GM21529 (cell line): Measurements from ENCODE around the gene FRZB.
"Not testable (repeated sequence)": the region's sequence is repeated elsewhere in the genome, so short reads cannot be mapped to it uniquely, and the experiment has no call there.

Experiments used
- ATAC-seq: cut with Tn5 transposase; IDR thresholded peaks from one replicate; pipeline ENCODE4 v1.9.1; 2021; ENCODE audit not compliant: unreplicated experiment

Gene FRZB

DNA sequence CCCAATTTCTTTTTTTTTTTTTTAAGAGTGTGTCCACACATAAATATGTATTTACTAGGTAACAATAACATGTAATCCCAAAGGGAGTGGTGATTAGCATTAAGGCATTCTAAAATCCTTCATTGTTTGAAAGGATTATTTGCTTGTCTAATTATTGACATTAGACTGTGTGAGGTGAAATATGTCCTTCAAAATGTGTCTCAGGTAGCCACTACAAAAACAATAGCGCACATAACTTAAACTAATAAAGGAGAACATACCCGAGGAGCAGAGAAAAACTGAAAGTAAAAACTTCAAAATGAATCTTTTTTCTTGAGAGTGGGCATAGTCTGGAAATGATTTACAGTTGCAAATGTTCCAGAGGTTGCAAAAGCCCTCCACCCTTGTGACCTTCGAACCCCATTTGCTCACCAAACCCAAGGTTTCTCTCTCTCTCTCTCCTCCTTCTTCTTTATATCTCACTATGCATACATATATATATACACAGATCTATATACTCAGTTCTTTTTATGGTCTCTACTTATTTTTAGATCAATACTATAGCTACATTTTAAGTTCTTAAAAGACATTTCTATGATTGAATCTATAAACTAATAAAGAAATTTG lies 24.4 kb upstream of the FRZB start:
- no peak for ATAC-seq

DNA sequence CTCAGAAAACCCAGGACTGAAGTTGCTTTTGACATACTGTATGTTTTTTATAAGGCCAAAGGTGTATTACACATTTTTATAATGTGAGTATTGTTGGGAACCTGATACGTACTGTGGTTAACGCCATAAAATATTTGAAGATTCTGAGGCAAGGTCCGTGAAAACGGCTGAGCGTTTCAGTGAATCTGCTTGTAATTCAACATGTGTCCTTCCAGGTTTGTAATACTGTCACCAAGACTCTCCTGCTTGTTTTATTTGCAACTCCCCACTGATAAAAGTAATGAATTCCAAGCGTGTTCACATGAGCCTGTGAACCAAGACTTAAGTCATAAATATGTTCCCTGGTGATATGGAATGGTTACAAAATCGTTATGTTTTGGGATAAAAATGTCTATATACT lies 23.9 kb upstream of the FRZB start:
- ATAC-seq, result no peak

DNA sequence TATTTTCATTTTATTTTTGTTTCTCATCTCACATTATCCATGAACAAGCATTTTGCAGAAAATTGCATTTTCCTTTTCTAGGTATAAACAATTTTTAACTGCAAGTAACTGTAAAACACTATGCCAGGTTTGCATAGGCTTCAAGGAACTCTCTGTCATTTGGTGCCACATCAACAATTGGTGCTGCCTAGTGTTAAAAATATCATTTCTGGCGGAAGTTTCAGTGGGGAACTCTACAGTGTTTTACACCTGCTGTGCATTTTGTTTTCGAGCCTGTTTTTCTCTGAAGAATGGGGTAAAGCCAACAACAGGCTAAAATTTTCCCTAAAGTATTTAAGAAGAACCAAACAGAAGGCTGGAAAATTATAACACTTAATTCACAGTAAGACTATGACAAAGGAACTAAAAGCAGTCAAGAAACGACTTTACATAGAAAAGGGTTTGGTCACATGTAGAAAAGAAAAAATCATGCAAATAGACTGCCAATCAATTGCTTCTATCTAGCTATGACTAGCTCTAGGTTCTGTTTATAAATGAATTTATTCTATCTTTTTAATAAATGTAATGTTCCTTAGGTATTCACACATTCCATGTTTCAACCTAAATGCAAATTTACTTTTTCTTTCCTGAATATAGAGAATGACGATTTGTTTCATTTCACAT lies 21.4 kb upstream of the FRZB start:
- no peak for ATAC-seq

DNA sequence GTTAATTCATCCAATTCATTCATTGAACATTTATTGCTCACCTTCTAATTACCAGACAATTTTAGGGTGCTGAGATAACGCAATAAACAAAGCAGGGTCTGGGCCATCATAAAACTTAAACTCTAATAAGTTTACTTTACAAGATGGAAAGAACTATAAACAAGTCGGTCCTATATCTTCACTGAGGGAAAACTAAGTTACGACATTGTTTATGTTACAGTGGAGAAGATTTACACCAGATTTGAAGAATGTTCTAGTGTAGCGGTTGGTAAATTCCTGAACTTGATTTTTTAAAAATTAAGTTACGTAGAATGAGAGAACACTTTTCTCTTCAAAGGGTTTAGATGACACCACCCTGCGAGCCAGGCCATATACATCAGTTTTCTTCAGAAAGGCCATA lies 20.7 kb upstream of the FRZB start:
- ATAC-seq, result no peak

DNA sequence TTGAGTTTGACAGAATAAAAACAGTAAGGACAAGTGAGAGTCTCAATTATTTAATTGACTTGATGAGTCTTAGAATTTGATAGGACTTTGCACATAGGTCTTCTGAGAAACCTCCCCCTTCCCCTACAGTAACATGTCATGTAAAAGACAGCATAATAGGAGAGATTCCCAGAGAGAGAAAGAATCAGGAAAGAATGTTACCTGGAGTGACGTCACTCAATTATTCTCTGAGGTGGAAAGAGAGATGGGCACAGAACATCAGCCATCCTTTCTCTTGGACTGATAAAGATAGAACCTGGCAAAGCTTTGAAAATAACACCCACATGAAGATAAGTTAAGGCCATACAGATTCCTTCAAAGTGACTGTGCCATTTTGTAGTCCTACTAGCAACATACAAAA lies 19.3 kb upstream of the FRZB start:
- no peak for ATAC-seq

DNA sequence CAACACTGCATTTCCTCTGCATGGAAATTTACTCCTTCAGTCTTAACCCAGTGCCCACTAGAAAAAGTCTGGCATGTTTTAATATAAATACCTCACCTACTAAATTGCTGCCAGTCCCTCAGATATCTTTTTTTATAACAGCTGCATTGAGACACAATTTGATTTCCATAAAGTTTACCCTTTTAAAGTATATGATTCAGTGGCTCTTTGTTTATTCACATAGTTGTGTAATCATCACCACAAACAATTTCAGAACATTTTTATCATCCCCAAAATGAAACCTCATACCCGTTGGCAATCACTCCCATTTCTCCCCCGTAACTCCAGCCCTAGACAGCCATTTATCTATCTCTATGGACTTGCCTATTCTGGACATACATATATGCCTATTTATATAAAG lies 17.0 kb upstream of the FRZB start:
- no peak for ATAC-seq

DNA sequence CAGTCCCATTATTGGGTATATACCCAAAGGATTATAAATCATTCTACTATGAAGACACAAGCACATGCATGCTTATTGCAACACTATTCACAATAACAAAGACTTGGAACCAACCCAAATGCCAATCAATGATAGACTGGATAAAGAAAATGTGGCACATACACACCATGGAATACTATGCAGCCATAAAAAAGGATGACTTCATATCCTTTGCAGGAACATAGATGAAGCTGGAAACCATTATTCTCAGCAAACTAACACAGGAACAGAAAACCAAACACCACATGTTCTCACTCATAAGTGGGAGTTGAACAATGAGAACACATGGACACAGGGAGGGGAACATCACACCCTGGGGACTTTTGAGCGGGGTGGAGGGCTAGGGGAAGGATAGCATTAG lies 13.7 kb upstream of the FRZB start:
- not testable (repeated sequence) for ATAC-seq

DNA sequence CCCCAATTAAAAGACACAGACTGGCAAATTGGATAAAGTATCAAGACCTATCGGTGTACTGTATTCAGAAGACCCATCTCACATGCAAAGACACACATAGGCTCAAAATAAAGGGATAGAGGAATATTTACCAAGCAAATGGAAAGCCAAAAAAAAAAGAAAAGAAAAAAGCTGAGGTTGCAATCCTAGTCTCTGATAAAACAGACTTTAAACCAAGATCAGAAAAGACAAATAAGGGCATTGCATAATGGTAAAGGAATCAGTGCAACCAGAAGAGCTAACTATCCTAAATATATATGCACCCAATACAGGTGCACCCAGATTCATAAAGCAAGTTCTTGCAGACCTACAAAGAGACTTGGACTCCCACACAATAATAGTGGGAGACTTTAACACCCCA lies 10.2 kb upstream of the FRZB start:
- ATAC-seq, result not testable (repeated sequence)

DNA sequence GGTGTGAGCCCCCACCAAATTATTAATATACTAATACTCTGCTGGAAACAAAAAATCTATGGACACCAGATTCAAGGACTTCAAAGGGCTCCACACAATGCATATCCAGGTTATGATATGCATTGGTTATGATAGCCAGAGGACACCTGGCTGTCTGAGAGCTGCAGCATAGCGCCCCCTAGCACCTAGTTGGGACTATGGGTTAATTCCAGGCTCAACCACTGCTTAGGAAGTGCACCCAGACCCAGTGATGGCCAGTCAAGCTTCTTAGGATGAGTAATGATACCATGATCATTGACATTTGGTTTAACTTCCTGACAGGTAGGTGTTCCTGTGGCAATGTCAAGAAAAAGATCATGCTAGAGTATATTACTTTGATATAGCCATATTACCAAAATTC lies 3.8 kb upstream of the FRZB start:
- ATAC-seq, result no peak

DNA sequence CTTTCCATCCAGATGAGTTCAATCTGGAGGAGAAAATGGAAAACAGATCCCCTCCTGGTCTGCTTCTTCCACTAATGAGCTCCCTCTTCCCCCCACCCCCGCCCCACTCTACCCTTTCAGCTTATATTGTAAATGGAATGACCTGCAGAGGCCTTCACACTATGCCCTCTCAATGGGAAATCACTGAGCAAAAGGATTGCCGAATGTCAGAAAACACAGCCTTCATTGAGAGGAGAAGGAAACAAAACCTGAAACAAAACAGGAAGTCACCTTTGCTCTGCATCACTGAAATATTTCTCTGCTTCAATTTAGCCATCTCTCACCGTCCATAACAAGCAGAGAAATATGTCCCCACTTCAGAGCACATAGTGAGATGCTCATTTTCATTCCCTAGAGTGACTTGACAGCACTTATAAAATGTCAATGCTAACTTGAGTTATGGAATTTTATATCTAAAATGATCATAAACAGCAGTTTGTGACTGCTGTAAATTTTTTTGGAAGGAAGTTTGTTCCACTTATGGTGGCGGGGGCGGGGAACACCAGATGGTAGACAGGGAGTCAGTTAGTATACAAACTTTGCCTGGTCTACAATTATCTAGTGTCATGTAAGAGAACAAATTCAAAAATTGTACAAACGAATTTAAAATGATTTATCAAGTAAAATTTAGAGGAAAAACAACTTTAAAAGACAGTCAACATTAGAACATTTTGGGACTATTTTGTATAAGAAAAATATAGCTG lies 1.8 kb upstream of the FRZB start:
- no peak for ATAC-seq

DNA sequence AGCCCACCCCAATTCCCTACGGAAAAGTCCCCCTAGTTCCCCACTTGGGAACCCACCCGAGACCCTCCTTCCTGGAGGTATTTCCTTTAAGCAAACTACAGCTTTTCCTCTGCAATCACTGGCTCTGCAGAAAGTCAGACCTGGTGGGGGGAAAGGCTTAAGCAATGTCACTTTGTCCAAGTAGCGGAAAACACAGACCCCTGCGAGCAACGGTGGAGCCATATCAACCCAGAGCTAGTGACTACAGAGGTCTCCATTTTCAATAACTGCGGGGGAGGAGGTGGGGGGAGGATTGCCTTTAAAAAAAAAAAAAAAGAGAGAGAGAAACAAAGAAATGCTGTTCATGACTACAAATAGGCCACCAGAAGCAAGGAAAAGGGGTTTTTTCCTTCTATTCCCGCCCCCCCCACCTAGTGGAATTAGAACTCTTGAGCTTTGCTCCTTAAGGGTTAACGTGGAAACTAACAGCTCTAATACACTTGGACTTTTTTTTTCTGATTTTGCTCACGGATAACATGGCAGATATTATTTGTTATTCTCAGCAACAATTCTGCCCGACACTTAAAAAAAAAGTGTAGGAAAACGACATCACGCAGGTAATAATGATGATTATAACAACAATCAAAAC lies 1.1 kb upstream of the FRZB start:
- ATAC-seq, result no peak

DNA sequence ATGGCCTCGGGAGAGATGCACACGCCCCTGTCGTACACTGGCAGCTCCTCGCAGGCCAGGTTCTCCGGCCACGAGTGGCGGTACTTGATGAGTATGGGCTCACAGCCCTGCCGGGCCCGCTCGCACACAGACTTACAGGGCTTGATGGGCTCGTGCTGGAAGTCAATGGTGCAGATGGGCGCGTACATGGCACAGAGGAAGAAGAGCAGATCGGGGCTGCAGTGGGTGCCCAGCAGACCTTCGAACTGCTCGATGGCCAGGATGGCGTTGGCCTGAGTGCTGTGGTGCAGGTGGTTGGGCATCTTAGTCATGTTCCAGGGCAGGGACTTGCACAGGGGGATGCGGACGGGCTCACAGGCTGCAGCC lies 359 bp downstream of the FRZB start:
- ATAC-seq, result no peak

DNA sequence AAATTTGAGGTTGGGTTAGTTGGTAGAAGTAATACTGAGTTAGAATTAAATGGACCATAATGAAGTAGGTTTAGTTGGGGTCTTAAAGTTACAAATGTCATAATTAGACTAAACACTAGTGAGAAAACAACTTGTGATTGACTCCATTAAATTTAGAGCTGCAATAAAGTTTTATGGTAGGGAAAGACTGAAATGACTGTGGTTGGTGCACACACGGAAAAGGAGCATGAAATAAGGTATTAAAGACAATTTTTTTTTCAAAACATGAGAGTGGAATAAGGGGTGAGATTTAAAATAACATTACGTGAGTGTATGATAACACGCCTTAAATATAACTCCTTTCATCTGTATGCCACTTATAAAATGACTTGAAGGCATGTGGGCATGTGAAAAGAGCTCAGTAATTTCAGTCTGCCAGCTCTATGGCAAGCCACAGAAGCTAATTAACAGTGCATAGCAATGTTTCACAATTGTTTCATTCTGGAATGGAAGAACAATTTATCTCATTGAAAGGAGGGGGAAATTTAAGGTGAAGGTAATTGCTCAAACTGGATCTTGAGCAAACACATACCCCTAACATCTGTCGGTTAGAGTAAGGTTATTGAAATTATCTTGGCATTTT lies 1.4 kb downstream of the FRZB start:
- ATAC-seq, result no peak

DNA sequence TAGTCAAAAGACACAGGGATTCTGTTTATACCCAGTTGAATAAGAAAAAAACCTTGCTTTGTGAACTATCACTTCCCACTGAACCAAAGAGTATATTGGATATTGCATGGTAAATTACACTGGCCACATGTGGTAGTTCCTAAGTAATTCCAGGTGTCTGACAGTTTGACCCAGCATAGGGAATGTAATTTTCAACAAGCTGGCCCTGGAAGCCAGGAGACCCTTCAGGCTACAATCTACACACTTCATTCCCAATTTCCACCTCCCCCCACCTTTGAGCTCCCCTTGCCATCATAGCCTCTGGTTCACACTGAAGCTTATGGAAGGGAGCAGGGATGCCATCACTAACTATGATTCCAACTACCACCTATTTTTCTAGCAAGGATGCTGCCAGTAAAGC lies 2.8 kb downstream of the FRZB start:
- ATAC-seq, result no peak

DNA sequence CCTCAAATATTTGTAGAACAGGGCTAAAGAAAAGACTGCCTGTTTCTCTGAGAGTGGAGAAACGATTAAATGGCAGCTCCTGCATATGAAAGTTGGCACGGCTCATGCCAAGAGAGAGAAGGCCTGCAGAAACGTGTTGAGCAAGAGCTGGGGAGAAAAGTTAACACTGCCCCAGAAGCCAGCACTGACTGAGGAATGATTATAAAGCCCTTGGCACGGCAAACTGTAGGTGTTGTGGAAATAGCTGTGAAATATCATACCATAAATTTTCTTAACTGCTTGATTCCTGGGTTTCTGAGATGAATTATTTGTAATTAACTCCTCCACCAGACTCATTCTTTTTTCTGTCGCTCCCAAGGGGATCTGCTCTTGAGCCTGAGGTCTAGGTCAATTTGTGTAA lies 4.3 kb downstream of the FRZB start:
- ATAC-seq, result no peak

DNA sequence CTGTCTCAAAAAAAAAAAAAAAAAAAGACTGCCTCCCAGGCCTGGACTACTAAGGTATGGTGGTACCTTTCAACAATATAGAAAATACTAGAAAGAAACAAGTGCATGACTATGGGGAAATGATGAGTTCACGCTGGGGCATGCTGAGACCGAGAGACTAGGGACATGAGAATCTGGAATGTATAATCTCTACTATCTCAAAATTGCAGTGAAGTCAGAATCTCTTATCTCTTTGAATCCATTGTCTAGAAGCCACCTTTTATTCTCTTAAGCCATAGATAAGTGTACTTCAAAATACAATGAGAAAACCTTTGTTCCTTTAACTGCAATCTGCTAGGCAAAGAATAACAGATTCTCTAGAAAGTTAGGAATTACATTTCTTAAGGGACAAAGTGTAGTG lies 5.6 kb downstream of the FRZB start:
- ATAC-seq, result no peak

DNA sequence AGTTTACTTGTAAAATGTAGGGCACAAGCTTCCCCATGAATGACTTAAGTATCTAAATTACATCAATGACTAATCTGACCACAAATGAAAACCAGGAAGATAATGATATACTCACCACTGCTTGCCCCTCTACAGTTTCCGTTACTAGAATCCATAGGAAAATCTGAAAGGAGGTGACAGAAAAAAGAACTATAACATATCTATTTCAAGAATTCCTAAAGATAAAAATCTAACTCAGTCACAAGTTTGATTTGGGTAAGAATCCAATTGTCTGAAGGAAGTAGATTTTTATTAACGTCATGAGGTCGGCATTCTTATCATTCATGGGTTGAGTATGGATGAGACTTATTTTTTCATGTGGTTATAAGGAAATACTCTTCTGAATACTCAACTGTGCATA lies 7.8 kb downstream of the FRZB start:
- ATAC-seq, result no peak

DNA sequence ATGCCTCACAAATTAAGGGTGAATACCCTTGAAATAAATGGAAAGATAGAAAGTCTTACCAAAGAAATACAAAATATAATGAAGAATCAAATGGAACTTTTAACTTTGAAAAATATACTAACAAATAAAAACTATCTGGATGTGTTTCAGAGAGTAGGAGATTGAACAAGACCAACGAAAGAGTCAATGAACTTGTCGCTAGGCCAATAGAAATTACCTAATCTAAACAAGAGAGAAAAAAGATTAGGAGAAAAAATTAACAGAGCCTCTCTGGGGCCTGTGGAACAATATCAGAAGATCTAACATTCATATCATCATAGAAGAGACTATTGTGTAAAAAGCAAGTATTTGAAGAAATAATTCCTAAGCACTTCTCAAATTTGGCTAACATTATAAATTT lies 11.1 kb downstream of the FRZB start:
- no peak for ATAC-seq

DNA sequence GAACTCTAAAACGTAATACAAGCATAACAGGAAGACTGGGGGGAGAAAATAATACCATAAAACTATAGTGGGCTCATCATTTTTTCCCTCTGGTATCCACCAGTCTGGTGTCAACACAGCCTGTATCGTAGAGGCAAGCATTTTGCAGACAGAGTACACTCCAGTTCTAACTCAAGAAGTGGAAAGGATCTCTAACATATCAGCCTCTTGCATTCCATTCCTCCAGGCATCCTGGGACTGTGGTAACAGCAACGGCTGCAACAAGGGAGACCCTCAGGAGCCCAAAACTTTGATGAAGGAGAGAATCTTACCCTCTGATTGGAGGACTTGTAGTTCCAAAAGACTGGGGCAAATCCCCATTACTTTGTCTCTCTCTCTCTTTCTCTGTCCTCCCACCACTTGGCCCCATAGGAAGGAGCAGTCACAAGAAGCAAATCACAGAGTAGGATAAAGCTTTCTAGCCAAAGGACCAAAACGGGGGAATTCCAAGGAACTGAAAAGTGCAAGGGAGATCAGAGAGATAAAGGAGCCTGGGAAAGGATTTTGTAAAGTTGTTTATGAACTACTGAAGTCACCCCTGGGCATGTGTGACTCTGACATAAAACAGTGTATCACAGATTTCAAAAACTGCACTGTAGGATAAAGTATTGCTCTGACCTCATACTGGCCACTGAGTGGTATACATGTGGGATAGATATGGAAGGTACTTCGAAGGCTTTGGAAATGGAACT lies 11.9 kb downstream of the FRZB start:
- no peak for ATAC-seq

DNA sequence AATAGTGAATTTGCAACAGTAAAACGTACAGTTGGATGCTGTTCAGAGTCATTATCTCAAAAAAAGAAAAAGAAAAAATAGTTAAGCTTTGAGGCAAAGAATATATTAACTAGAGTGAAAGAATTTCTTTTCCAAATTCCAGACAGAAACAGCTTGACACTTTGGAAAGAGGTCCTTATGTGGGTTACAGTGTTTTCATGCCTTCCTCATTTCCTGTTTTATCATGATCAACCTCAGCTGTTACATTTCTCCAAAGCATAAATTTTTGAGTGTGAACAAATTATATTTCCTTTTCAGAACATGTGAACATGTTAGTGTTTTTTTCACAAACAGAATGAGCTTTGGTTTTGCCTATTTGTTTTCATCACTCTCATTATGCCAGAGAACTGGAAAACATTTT lies 13.6 kb downstream of the FRZB start:
- no peak for ATAC-seq

DNA sequence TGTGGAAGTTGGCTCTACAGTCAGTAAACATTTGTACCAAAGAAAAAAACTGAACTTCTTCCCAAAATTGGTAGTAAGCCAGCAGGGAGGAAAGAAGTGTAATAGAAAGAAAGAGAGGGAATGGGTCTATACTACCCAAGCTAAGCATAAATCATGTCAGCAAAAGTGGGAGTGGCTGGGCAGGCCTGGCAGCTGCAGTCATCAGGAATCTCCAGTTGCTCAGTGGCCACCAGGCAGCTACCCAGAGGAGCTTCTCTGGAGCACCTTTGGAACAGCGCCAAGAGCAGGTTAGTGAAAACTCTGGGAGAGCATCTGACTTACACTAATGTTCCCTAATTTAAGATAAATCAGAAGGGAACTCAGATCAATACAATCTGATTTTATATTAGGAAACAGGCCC lies 14.3 kb downstream of the FRZB start:
- ATAC-seq, result no peak
